ENCODE measurements around the gene AKR1B1. TPM values are rescaled to one million over a fixed set of nuclear protein-coding genes. Genes with fewer than 3 reads are reported as not detected.

The AKR1B1 gene
- total and polyA plus RNA-seq, 9 of the 15 experiments (the other 6 are each of a cell fraction or from before 2014, with no cell fraction given) = 2.0 to 10.6 (median 6.2) TPM

GRCh38 chr7:134438946-134439345 lies 20.0 kb downstream of the AKR1B1 start:
- Histone ChIP-seq H3K9me1 (ENCODE audit: control insufficient read depth, insufficient read depth, low read length) (no peaks in the 10 kb centered on the region), H3K27ac (ENCODE audit: extremely low read depth, low read depth, low read length) (no peak overlapping the region), H3K9ac (ENCODE audit: insufficient read depth in 1 of 2, low read depth in 2 of 2, low read length in 2 of 2) (no peak overlapping the region), H4K20me1 (replicated peaks; ENCODE audit: control insufficient read depth, insufficient read depth, low read length) (no peaks in the 10 kb centered on the region), H3K27me3 (ENCODE audit: control insufficient read depth in 2 of 2, insufficient read depth in 2 of 2, low read length in 2 of 2) (peaks cover 19 to 30% of the 10 kb centered on the region in 2 experiments; a peak in 4 of 5 replicates), H3K4me1 (replicated peaks in 1 of 2; ENCODE audit: control insufficient read depth in 2 of 2, insufficient read depth in 2 of 2, low read length in 2 of 2) (no peaks in the 10 kb centered on the region; a peak in 2 of 5 replicates), H3K4me3 (no peak overlapping the region), H2AFZ (ENCODE audit: low read depth, low read length) (no peak overlapping the region), H3K36me3 (ENCODE audit: control insufficient read depth, insufficient read depth, low read length) (no peaks in the 10 kb centered on the region), H3K4me2 (ENCODE audit: insufficient read depth, low read length) (no peak overlapping the region), H3K9me3 (replicated peaks; ENCODE audit: control insufficient read depth, insufficient read depth, low read depth, low read length) (no peaks in the 10 kb centered on the region), H3K79me2 (ENCODE audit: control insufficient read depth, insufficient read depth, low read length) (no peaks in the 10 kb centered on the region)
- intact Hi-C loops (cut with micrococcal nuclease) (loop anchor here (10.0 kb wide), 1 partner anchor 296 kb away; no protein-coding TSS in a partner anchor), in situ Hi-C loops (cut with MboI) (no loop called here)
- ChIA-PET CTCF (ENCODE audit: low intra/inter-chr PET ratio) (no interaction called here), POLR2A (interaction anchor here (1.2 kb wide), 1 partner anchor 9 kb away, joined by 4 read pairs; no protein-coding TSS in a partner anchor)
- DNase-seq (ENCODE audit: extremely low read depth in 1 of 4, low spot score in 3 of 4) (no peak), FAIRE-seq (no peak), ATAC-seq (no peak)
- WGBS (ENCODE audit: insufficient coverage, low coverage, missing lambda C conversion rate) = under 1% methylated on average over 4 of the region's 4 CpGs
- TF ChIP-seq HNRNPL (IDR thresholded peaks at IDR 0.05; ENCODE audit: low read depth, low read length) (no peak), C11orf30 (IDR thresholded peaks at IDR 0.05; ENCODE audit: low read depth) (no peak), HMBOX1 (IDR thresholded peaks at IDR 0.05) (no peak), SP2 (IDR thresholded peaks at IDR 0.05; ENCODE audit: extremely low read depth, low read depth, low read length, poor library complexity, severe bottlenecking) (no peak), MAFK (IDR thresholded peaks at IDR 0.05; ENCODE audit: low read length) (no peak), HLTF (IDR thresholded peaks at IDR 0.05) (no peak)
- TF ChIP-seq, protein P1, sequence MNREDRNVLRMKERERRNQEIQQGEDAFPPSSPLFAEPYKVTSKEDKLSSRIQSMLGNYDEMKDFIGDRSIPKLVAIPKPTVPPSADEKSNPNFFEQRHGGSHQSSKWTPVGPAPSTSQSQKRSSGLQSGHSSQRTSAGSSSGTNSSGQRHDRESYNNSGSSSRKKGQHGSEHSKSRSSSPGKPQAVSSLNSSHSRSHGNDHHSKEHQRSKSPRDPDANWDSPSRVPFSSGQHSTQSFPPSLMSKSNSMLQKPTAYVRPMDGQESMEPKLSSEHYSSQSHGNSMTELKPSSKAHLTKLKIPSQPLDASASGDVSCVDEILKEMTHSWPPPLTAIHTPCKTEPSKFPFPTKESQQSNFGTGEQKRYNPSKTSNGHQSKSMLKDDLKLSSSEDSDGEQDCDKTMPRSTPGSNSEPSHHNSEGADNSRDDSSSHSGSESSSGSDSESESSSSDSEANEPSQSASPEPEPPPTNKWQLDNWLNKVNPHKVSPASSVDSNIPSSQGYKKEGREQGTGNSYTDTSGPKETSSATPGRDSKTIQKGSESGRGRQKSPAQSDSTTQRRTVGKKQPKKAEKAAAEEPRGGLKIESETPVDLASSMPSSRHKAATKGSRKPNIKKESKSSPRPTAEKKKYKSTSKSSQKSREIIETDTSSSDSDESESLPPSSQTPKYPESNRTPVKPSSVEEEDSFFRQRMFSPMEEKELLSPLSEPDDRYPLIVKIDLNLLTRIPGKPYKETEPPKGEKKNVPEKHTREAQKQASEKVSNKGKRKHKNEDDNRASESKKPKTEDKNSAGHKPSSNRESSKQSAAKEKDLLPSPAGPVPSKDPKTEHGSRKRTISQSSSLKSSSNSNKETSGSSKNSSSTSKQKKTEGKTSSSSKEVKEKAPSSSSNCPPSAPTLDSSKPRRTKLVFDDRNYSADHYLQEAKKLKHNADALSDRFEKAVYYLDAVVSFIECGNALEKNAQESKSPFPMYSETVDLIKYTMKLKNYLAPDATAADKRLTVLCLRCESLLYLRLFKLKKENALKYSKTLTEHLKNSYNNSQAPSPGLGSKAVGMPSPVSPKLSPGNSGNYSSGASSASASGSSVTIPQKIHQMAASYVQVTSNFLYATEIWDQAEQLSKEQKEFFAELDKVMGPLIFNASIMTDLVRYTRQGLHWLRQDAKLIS (CRISPR knock-in tag; IDR thresholded peaks at IDR 0.05) = no peak
- TF ChIP-seq, protein P2, sequence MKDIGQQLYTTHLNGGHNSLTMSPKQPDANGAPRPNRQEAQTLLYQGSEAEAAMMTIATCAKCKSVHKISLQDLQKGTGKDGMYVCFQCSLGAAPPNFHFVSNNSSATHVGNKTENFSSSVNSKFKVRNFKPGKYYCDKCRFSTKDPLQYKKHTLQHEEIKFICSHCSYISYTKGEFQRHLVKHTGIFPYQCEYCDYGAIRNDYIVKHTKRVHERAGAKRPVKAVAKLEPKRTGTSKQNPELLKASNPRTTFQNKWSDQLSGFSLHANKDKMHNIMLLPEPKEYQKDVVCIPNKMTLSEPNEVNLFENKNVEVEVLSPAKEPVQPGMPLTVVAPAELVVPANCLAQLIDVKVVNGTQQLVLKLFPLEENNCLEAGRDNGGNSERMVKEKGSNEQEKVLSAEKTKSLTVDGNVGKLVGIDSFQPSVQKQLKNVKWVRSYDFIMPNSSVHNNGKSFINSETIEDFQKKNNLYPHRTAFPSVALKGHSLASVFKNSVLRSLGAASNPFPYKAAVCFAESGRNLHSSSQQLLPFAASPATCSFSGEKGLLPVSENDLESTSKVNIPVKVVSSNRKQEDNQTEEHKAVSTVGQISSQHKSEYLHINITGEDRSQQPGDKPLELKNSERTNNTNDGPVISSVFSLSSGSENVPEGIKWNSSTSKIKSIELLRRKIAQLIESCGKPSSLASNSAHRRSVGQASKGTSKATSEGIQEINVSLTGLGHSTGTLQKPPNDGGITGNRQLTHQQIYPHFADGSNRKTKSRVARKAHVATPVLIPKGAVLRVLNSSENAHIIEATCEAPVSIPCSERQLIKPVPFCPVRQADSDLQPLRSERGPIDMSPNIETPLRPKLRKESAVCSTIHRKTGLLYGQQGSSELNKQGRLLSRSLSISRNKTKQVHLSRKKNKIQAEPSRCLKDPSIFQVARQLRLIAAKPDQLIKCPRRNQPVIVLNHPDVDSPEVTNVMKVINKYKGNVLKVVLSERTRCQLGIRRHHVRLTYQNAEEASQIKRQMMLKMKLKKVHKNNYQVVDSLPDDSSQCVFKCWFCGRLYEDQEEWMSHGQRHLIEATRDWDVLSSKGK (CRISPR knock-in tag; IDR thresholded peaks at IDR 0.05) = no peak
- BruUV-seq (replicated peaks) = no TSS peak
